ENCODE data around the gene TRIM38. TPM values are rescaled to one million over a fixed set of nuclear protein-coding genes. Genes with fewer than 3 reads are reported as not detected.

The TRIM38 gene
- total and polyA plus RNA-seq, 2 experiments from 2014 or later: 5.2 to 8.6 TPM

GRCh38 chr6:25981568-25982263 lies 19.1 kb downstream of the TRIM38 start:
- H4K20me1 ChIP-seq (ENCODE audit: insufficient read depth, poor library complexity, severe bottlenecking): no peaks in the 10 kb centered on the region
- H3K9me3 ChIP-seq (ENCODE audit: low read depth): no peaks in the 10 kb centered on the region
- TF ChIP-seq EZH2phosphoT487 (IDR thresholded peaks at IDR 0.05; ENCODE audit: low read depth, severe bottlenecking, unreplicated experiment) (no peak), EZH2 (IDR thresholded peaks at IDR 0.05; ENCODE audit: borderline replicate concordance) (no peak), CTCF (IDR thresholded peaks at IDR 0.05; ENCODE audit: poor library complexity) (no peak)
- no peaks in the 10 kb centered on the region for H3K27me3 ChIP-seq
- no peak overlapping the region for H3K4me2 ChIP-seq
- H3K4me3 ChIP-seq: no peak overlapping the region
- WGBS (ENCODE audit: low lambda C conversion rate, missing lambda C conversion rate): 91% methylated on average over 5 of the region's 5 CpGs
- peak overlapping the region; percentile 38 for H3K27ac ChIP-seq
- no peak for DNase-seq (ENCODE audit: low spot score)
- H3K4me1 ChIP-seq (ENCODE audit: insufficient read depth): no peaks in the 10 kb centered on the region
- no peak overlapping the region for H2AFZ ChIP-seq
- H3K36me3 ChIP-seq (replicated peaks; ENCODE audit: insufficient read depth, low read depth): no peaks in the 10 kb centered on the region
- no peaks in the 10 kb centered on the region for H3K79me2 ChIP-seq
- H3K9me2 ChIP-seq (replicated peaks; ENCODE audit: insufficient read depth): no peaks in the 10 kb centered on the region

- Histone ChIP-seq H4K20me1 (ENCODE audit: insufficient read depth, poor library complexity, severe bottlenecking) (no peaks in the 10 kb centered on the region), H3K27me3 (no peaks in the 10 kb centered on the region), H3K9me3 (ENCODE audit: low read depth) (no peaks in the 10 kb centered on the region), H3K36me3 (replicated peaks; ENCODE audit: insufficient read depth, low read depth) (no peaks in the 10 kb centered on the region), H3K4me2 (no peak overlapping the region), H3K4me1 (ENCODE audit: insufficient read depth) (no peaks in the 10 kb centered on the region), H3K9me2 (replicated peaks; ENCODE audit: insufficient read depth) (no peaks in the 10 kb centered on the region), H3K4me3 (no peak overlapping the region), H2AFZ (no peak overlapping the region), H3K79me2 (no peaks in the 10 kb centered on the region), H3K27ac (peak overlapping the region; percentile 36)
- DNase-seq (ENCODE audit: low spot score): no peak
- WGBS (ENCODE audit: low lambda C conversion rate, missing lambda C conversion rate): 86% methylated on average over 2 of the region's 2 CpGs
- TF ChIP-seq EZH2phosphoT487 (IDR thresholded peaks at IDR 0.05; ENCODE audit: low read depth, severe bottlenecking, unreplicated experiment) (no peak), CTCF (IDR thresholded peaks at IDR 0.05; ENCODE audit: poor library complexity) (no peak), EZH2 (IDR thresholded peaks at IDR 0.05; ENCODE audit: borderline replicate concordance) (no peak)
Measured at GRCh38 chr6:25984265-25984664, 21.7 kb downstream of the TRIM38 start.

- Histone ChIP-seq H3K9me2 (replicated peaks; ENCODE audit: insufficient read depth) (no peaks in the 10 kb centered on the region), H4K20me1 (ENCODE audit: insufficient read depth, poor library complexity, severe bottlenecking) (no peaks in the 10 kb centered on the region), H3K9me3 (ENCODE audit: low read depth) (no peaks in the 10 kb centered on the region), H2AFZ (no peak overlapping the region), H3K4me3 (no peak overlapping the region), H3K4me1 (ENCODE audit: insufficient read depth) (no peaks in the 10 kb centered on the region), H3K4me2 (no peak overlapping the region), H3K36me3 (replicated peaks; ENCODE audit: insufficient read depth, low read depth) (no peaks in the 10 kb centered on the region), H3K27me3 (no peaks in the 10 kb centered on the region), H3K79me2 (no peaks in the 10 kb centered on the region), H3K27ac (no peak overlapping the region)
- TF ChIP-seq EZH2phosphoT487 (IDR thresholded peaks at IDR 0.05; ENCODE audit: low read depth, severe bottlenecking, unreplicated experiment) (no peak), EZH2 (IDR thresholded peaks at IDR 0.05; ENCODE audit: borderline replicate concordance) (no peak)
- no peak for DNase-seq (ENCODE audit: low spot score)
- 85% methylated on average over 9 of the region's 9 CpGs for WGBS (ENCODE audit: low lambda C conversion rate, missing lambda C conversion rate)
Measured at GRCh38 chr6:25987845-25988244, 25.2 kb downstream of the TRIM38 start.

GRCh38 chr6:25990172-25990873 lies 27.7 kb downstream of the TRIM38 start:
- no peak for TF ChIP-seq CTCF (IDR thresholded peaks at IDR 0.05; ENCODE audit: poor library complexity)
- TF ChIP-seq EZH2phosphoT487 (IDR thresholded peaks at IDR 0.05; ENCODE audit: low read depth, severe bottlenecking, unreplicated experiment): no peak
- no peak for TF ChIP-seq EZH2 (IDR thresholded peaks at IDR 0.05; ENCODE audit: borderline replicate concordance)
- Histone ChIP-seq H3K4me1 (ENCODE audit: insufficient read depth) (no peaks in the 10 kb centered on the region), H3K9me3 (ENCODE audit: low read depth) (no peaks in the 10 kb centered on the region), H3K79me2 (peaks cover 5% of the 10 kb centered on the region), H3K9me2 (replicated peaks; ENCODE audit: insufficient read depth) (no peaks in the 10 kb centered on the region), H3K4me3 (no peak overlapping the region), H3K4me2 (no peak overlapping the region), H3K27me3 (no peaks in the 10 kb centered on the region), H2AFZ (no peak overlapping the region), H3K27ac (no peak overlapping the region), H4K20me1 (ENCODE audit: insufficient read depth, poor library complexity, severe bottlenecking) (no peaks in the 10 kb centered on the region), H3K36me3 (replicated peaks; ENCODE audit: insufficient read depth, low read depth) (no peaks in the 10 kb centered on the region)
- DNase-seq (ENCODE audit: low spot score): no peak
- WGBS (ENCODE audit: low lambda C conversion rate, missing lambda C conversion rate): 96% methylated on average over 2 of the region's 2 CpGs
